Kasumi-1 (cell line): Measurements from ENCODE around the gene RANBP1.
"Not testable (repeated sequence)": the region's sequence is repeated elsewhere in the genome, so short reads cannot be mapped to it uniquely, and the experiment has no call there.

Experiments
- DNase-seq, 2 experiments: peaks; one replicate each; lab custom pipeline; 2025; lab: John Stamatoyannopoulos, UW

The RANBP1 gene

GRCh38 chr22:20115691-20116375, at the start of gene RANBP1:
TSS of gene RANBP1 (plus strand) at chr22:20116104. CDS start at chr22:20116185, 81 bp downstream.
- no peak for DNase-seq

GRCh38 chr22:20066617-20067383, 49.1 kb upstream of the RANBP1 start:
- DNase-seq = no peak

- DNase-seq = not testable (repeated sequence)
These were observed 48.6 kb upstream of the RANBP1 start for GRCh38 chr22:20067384-20067682.

GRCh38 chr22:20068640-20069039, 47.3 kb upstream of the RANBP1 start:
- DNase-seq = no peak

- no peak for DNase-seq
These were observed 46.4 kb upstream of the RANBP1 start for GRCh38 chr22:20069331-20070042.

- no peak for DNase-seq
These were observed 44.4 kb upstream of the RANBP1 start for GRCh38 chr22:20071524-20071972.

GRCh38 chr22:20076627-20077172, 39.2 kb upstream of the RANBP1 start:
- peak in 1 of 2 experiments; percentile 2 for DNase-seq

GRCh38 chr22:20079745-20080444, 36.0 kb upstream of the RANBP1 start, which contains the start of gene DGCR8:
TSS of gene DGCR8 (plus strand) at chr22:20080241. CDS start at chr22:20085964, 5,723 bp downstream.
- peak; percentile 81 to 88 for DNase-seq

GRCh38 chr22:20080445-20080775, 35.5 kb upstream of the RANBP1 start:
- DNase-seq = peak in 1 of 2 experiments; percentile 12

- DNase-seq = peak in 1 of 2 experiments; percentile 12
These were observed 34.9 kb upstream of the RANBP1 start for GRCh38 chr22:20080776-20081654.

GRCh38 chr22:20083157-20083890, 32.6 kb upstream of the RANBP1 start:
- no peak for DNase-seq

- DNase-seq = no peak
These were observed 31.9 kb upstream of the RANBP1 start for GRCh38 chr22:20083891-20084546.

GRCh38 chr22:20084547-20085413, 31.1 kb upstream of the RANBP1 start:
- DNase-seq = peak in 1 of 2 experiments; percentile 41

- DNase-seq = no peak
These were observed 30.3 kb upstream of the RANBP1 start for GRCh38 chr22:20085651-20086050.

- DNase-seq = no peak
These were observed 29.8 kb upstream of the RANBP1 start for GRCh38 chr22:20086101-20086599.

- DNase-seq = no peak
These were observed 29.1 kb upstream of the RANBP1 start for GRCh38 chr22:20086763-20087162.

- no peak for DNase-seq
These were observed 28.3 kb upstream of the RANBP1 start for GRCh38 chr22:20087319-20088262.
